ENCODE measurements around the gene HSPBP1. TPM values are rescaled to one million over a fixed set of nuclear protein-coding genes. Genes with fewer than 3 reads are reported as not detected.

HSPBP1 gene
- total and polyA plus RNA-seq, 12 donors, result 18.8 to 49.8 (median 33.2) TPM

GRCh38 chr19:55252760-55253663 lies 26.9 kb downstream of the HSPBP1 start:
- Histone ChIP-seq H3K27ac (peak overlapping the region in 2 of 5 donors; percentile 41 to 91), H3K36me3 (replicated peaks in 1 of 2) (peaks cover 0 to 5% of the 10 kb centered on the region in 2 donors), H3K27me3 (no peaks in the 10 kb centered on the region), H3K4me3 (no peak overlapping the region), H3K4me1 (replicated peaks in 1 of 2) (peaks cover 41 to 90% of the 10 kb centered on the region in 2 donors), H3K9me3 (replicated peaks in 1 of 3) (no peaks in the 10 kb centered on the region)
- 55 to 80% (median 70%) methylated on average over 15 to 21 of the region's 21 CpGs for WGBS, 4 donors
- DNase-seq, result peak in 1 of 7 donors; percentile 12
- TF ChIP-seq POLR2A (IDR thresholded peaks at IDR 0.05), result no peak
- TF ChIP-seq CTCF (IDR thresholded peaks at IDR 0.05), result no peak
- intact Hi-C loops (cut with DNase I), result no loop called here

GRCh38 chr19:55251341-55252081 lies 28.4 kb downstream of the HSPBP1 start:
- Histone ChIP-seq H3K9me3 (replicated peaks in 1 of 3) (no peaks in the 10 kb centered on the region), H3K27ac (peak overlapping the region in 1 of 5 donors; percentile 30), H3K4me1 (replicated peaks in 1 of 2) (peaks cover 30 to 81% of the 10 kb centered on the region in 2 donors), H3K36me3 (replicated peaks in 1 of 2) (peaks cover 0 to 11% of the 10 kb centered on the region in 2 donors), H3K4me3 (no peak overlapping the region), H3K27me3 (no peaks in the 10 kb centered on the region)
- TF ChIP-seq POLR2A (IDR thresholded peaks at IDR 0.05) (no peak), CTCF (IDR thresholded peaks at IDR 0.05) (no peak)
- WGBS, 4 donors, result 55 to 64% (median 59%) methylated on average over 15 to 19 of the region's 19 CpGs
- intact Hi-C loops (cut with DNase I), result no loop called here
- no peak for DNase-seq

- DNase-seq, result no peak
- Histone ChIP-seq H3K27me3 (no peaks in the 10 kb centered on the region), H3K27ac (peak overlapping the region in 1 of 5 donors; percentile 5), H3K36me3 (replicated peaks in 1 of 2) (peaks cover 0 to 22% of the 10 kb centered on the region in 2 donors), H3K9me3 (replicated peaks in 1 of 3) (no peaks in the 10 kb centered on the region), H3K4me3 (no peak overlapping the region), H3K4me1 (replicated peaks in 1 of 2) (peaks cover 20 to 70% of the 10 kb centered on the region in 2 donors)
- no peak for TF ChIP-seq POLR2A (IDR thresholded peaks at IDR 0.05)
- intact Hi-C loops (cut with DNase I), result no loop called here
- WGBS, 4 donors, result 86 to 90% (median 88%) methylated on average over 4 to 18 of the region's 18 CpGs
Observed at GRCh38 chr19:55250262-55251036, 29.5 kb downstream of the HSPBP1 start.

- no peak for TF ChIP-seq CTCF (IDR thresholded peaks at IDR 0.05)
- no peak for TF ChIP-seq POLR2A (IDR thresholded peaks at IDR 0.05)
- intact Hi-C loops (cut with DNase I), result no loop called here
- Histone ChIP-seq H3K36me3 (replicated peaks in 1 of 2) (peaks cover 0 to 28% of the 10 kb centered on the region in 2 donors), H3K9me3 (replicated peaks in 1 of 3) (no peaks in the 10 kb centered on the region), H3K4me3 (no peak overlapping the region), H3K27ac (no peak overlapping the region), H3K4me1 (replicated peaks in 1 of 2) (peaks cover 16 to 64% of the 10 kb centered on the region in 2 donors), H3K27me3 (no peaks in the 10 kb centered on the region)
- WGBS, 4 donors, result 86 to 95% (median 89%) methylated on average over 5 to 11 of the region's 11 CpGs
- DNase-seq, result peak in 1 of 7 donors; percentile 12
Observed at GRCh38 chr19:55249841-55250240, 30.1 kb downstream of the HSPBP1 start.

Data from adrenal gland (tissue), 12 donors.